Keratinocyte (primary cell): Measurements from ENCODE around the gene HCFC1. TPM values are rescaled to one million over a fixed set of nuclear protein-coding genes. Genes with fewer than 3 reads are reported as not detected.

ENCODE experiments used
- DNase-seq: peaks from one replicate; pipeline ENCODE4 v3.0.0-alpha.2; 2011; ENCODE audit warnings: low read depth, missing footprints, low spot score
- FAIRE-seq: peaks from 2 replicates; lab custom pipeline; 2011; peaks lifted over from hg19 to GRCh38; lab: Jason Lieb, UNC
- H2AFZ ChIP-seq: 2 replicates; pipeline ENCODE4 v1.6.0; 2012; ENCODE audit warnings: low read length, control low read depth, inconsistent platforms; ENCODE audit not compliant: control insufficient read depth
- H3K27ac ChIP-seq: 2 replicates; pipeline ENCODE4 v1.5.1; 2011; ENCODE audit warnings: low read length; ENCODE audit not compliant: control insufficient read depth, insufficient read depth
- H3K27me3 ChIP-seq: 3 replicates; pipeline ENCODE4 v1.6.0; 2011; ENCODE audit warnings: low read length; ENCODE audit not compliant: control insufficient read depth, insufficient read depth; ENCODE audit errors: extremely low read depth
- H3K36me3 ChIP-seq, 2 experiments: 2 replicates in 1 of 2; 3 replicates in 1 of 2; pipeline ENCODE4 v1.5.1; 2011; ENCODE audit warnings: low read length in 2 of 2, mild to moderate bottlenecking in 1 of 2; ENCODE audit not compliant: control insufficient read depth in 2 of 2, insufficient read depth in 2 of 2; ENCODE audit errors: extremely low read depth in 1 of 2
- H3K4me1 ChIP-seq: 3 replicates; pipeline ENCODE4 v1.5.1; 2011; ENCODE audit warnings: low read length; ENCODE audit not compliant: control insufficient read depth, insufficient read depth; ENCODE audit errors: extremely low read depth
- H3K4me2 ChIP-seq: 3 replicates; pipeline ENCODE4 v1.6.0; 2011; ENCODE audit warnings: low read depth, low read length; ENCODE audit not compliant: control insufficient read depth, insufficient read depth; ENCODE audit errors: extremely low read depth
- H3K4me3 ChIP-seq, 3 experiments: fragments of 200-600 bp in 1 of 3; sonication (generic) in 1 of 3; 2 replicates in 2 of 3; 3 replicates in 1 of 3; pipeline ENCODE4 v1.5.1; 2011 to 2016; ENCODE audit warnings: low read length in 3 of 3, mild to moderate bottlenecking in 3 of 3, control low read depth in 2 of 3, inconsistent platforms in 1 of 3, low read depth in 1 of 3, mixed read lengths in 1 of 3, mixed run types in 1 of 3, moderate library complexity in 1 of 3; ENCODE audit not compliant: control insufficient read depth in 2 of 3, insufficient read depth in 2 of 3; ENCODE audit errors: extremely low read depth in 1 of 3
- H3K79me2 ChIP-seq: 2 replicates; pipeline ENCODE4 v1.6.0; 2012; ENCODE audit warnings: low read length; ENCODE audit not compliant: control insufficient read depth, insufficient read depth
- H3K9ac ChIP-seq: 3 replicates; pipeline ENCODE4 v1.6.0; 2011; ENCODE audit warnings: low read length; ENCODE audit not compliant: control insufficient read depth, insufficient read depth; ENCODE audit errors: extremely low read depth
- H3K9me1 ChIP-seq: 3 replicates; pipeline ENCODE4 v1.6.0; 2011; ENCODE audit warnings: low read length; ENCODE audit not compliant: control insufficient read depth, insufficient read depth; ENCODE audit errors: extremely low read depth
- H3K9me3 ChIP-seq: 2 replicates; pipeline ENCODE4 v1.5.1; 2012; ENCODE audit warnings: low read depth, low read length; ENCODE audit not compliant: control insufficient read depth
- H4K20me1 ChIP-seq: 3 replicates; pipeline ENCODE4 v1.6.0; 2011; ENCODE audit warnings: low read length; ENCODE audit not compliant: control insufficient read depth, insufficient read depth; ENCODE audit errors: extremely low read depth
- CTCF ChIP-seq, 3 experiments: IDR thresholded peaks in 1 of 3; conservative IDR thresholded peaks in 1 of 3; optimal IDR thresholded peaks in 1 of 3; 2 replicates in 2 of 3; 3 replicates in 1 of 3; pipeline versions ENCODE3 to v1.5.1; 2011; ENCODE audit warnings: low read length in 3 of 3, mild to moderate bottlenecking in 3 of 3, moderate library complexity in 2 of 3, control low read depth in 1 of 3, inconsistent platforms in 1 of 3; ENCODE audit not compliant: insufficient read depth in 2 of 3; ENCODE audit errors: extremely low read depth in 1 of 3
- EZH2 ChIP-seq: IDR thresholded peaks from one replicate; pipeline ENCODE4 v1.6.1; 2012; ENCODE audit warnings: inconsistent platforms, mild to moderate bottlenecking, low read length, moderate library complexity
- dilution Hi-C: fragments of 300-500 bp; cut with MboI; formaldehyde crosslinking; loops from one replicate; pipeline ENCODE4 v1.7.0; 2020; ENCODE audit warnings: low sequenced_read_pairs; ENCODE audit not compliant: extremely low pct_ligation_motif_present
- polyA plus RNA-seq, 5 experiments: library from polyadenylated mRNA; depleted of rRNA in 3 of 5; stranded (reverse) in 3 of 5; stranded (forward) in 1 of 5; unstranded in 1 of 5; fragments of >200 nt; gene quantifications; 1 replicate in 1 of 5; 2 replicates in 3 of 5; 3 replicates in 1 of 5; pipeline versions ENCODE4 v1.2.1 to v1.2.3, GENCODE V29; 2011 to 2012; ENCODE audit warnings: missing spikeins in 2 of 5, low read depth in 1 of 5, low replicate concordance in 1 of 5

The HCFC1 gene
- polyA plus RNA-seq, 1 donor (not counting 4 experiments of a cell fraction or from before 2014, with no cell fraction given), result 2.7 TPM

GRCh38 chrX:153948847-153949805, 22.5 kb downstream of the HCFC1 start:
- Histone ChIP-seq H4K20me1 (no peaks in the 10 kb centered on the region), H3K4me2 (no peak overlapping the region), H3K79me2 (no peaks in the 10 kb centered on the region), H3K27ac (no peak overlapping the region), H3K9me3 (no peaks in the 10 kb centered on the region), H3K4me3 (no peak overlapping the region), H3K9ac (no peak overlapping the region), H3K9me1 (no peaks in the 10 kb centered on the region), H3K27me3 (no peaks in the 10 kb centered on the region), H3K4me1 (no peaks in the 10 kb centered on the region), H2AFZ (no peak overlapping the region), H3K36me3 (peaks cover 17 to 27% of the 10 kb centered on the region in 2 experiments)
- TF ChIP-seq EZH2 (no peak), CTCF (optimal IDR thresholded peaks at IDR 0.05 in 1 of 3, IDR thresholded peaks at IDR 0.05 in 1 of 3, conservative IDR thresholded peaks at IDR 0.05 in 1 of 3; ENCODE audit: extremely low read depth in 1 of 3, insufficient read depth in 2 of 3, low read length in 3 of 3) (no peak)
- dilution Hi-C loops, result no loop called here
- FAIRE-seq (no peak), DNase-seq (no peak)

DNA sequence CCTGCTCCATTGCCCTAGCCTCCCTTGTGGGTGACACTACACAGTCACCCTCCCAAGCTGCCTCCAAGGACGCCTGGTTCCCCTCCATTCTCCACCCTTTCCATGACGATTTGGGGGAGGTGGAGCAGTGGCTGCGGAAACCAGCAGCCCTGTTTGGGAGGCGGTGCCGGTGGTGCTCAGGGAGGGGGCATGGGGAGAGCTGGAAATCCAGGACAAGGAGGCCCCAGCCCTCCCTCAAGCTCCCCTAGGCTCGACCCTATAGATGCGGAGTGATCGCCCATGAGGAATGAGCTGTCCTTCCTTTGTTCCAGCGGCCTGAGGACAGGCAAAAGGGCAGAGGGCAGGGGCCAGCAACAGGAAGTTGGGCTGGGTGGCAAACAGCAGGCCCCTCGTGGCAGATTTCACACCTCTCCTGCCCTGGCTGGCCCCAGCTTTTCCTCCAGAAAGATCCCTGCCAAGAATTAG, 23.6 kb downstream of the HCFC1 start:
- TF ChIP-seq CTCF (optimal IDR thresholded peaks at IDR 0.05 in 1 of 3, IDR thresholded peaks at IDR 0.05 in 1 of 3, conservative IDR thresholded peaks at IDR 0.05 in 1 of 3; ENCODE audit: extremely low read depth in 1 of 3, insufficient read depth in 2 of 3, low read length in 3 of 3) (no peak), EZH2 (no peak)
- no peak overlapping the region for H3K9ac ChIP-seq
- peaks cover 9 to 24% of the 10 kb centered on the region in 2 experiments for H3K36me3 ChIP-seq
- H3K27me3 ChIP-seq, result no peaks in the 10 kb centered on the region
- H3K9me3 ChIP-seq, result no peaks in the 10 kb centered on the region
- H3K9me1 ChIP-seq, result no peaks in the 10 kb centered on the region
- no peaks in the 10 kb centered on the region for H3K4me1 ChIP-seq
- H2AFZ ChIP-seq, result no peak overlapping the region
- no peak for FAIRE-seq
- dilution Hi-C loops, result no loop called here
- H4K20me1 ChIP-seq, result no peaks in the 10 kb centered on the region
- no peak overlapping the region for H3K4me3 ChIP-seq
- no peak for DNase-seq
- no peaks in the 10 kb centered on the region for H3K79me2 ChIP-seq
- no peak overlapping the region for H3K4me2 ChIP-seq
- no peak overlapping the region for H3K27ac ChIP-seq
